Activated CD8-positive, alpha-beta memory T cell treated with anti-CD3 and anti-CD28 coated beads for 24 hours (primary cell): ENCODE results near the gene PTTG1IP.
"Not testable (repeated sequence)": the region's sequence is repeated elsewhere in the genome, so short reads cannot be mapped to it uniquely, and the experiment has no call there.

Experiments used
- DNase-seq: peaks from one replicate; pipeline ENCODE4 v3.0.0-alpha.2; 2020

The PTTG1IP gene

GRCh38 chr21:44873356-44874239 is at the start of gene PTTG1IP:
TSS of gene PTTG1IP (minus strand) at chr21:44873690. CDS start at chr21:44873616, 74 bp downstream.
- peak; percentile 99 for DNase-seq

- DNase-seq = no peak
Measured at GRCh38 chr21:44921928-44922327, 48.4 kb upstream of the PTTG1IP start.

GRCh38 chr21:44920694-44921604 is 47.5 kb upstream of the PTTG1IP start, which contains the start of gene ITGB2:
TSS of gene ITGB2 (minus strand) at chr21:44920899. CDS start at chr21:44910782, 10,117 bp downstream.
- DNase-seq = peak; percentile 86

GRCh38 chr21:44919913-44920693 is 46.6 kb upstream of the PTTG1IP start:
- DNase-seq = peak; percentile 75

- DNase-seq = no peak
Measured at GRCh38 chr21:44919111-44919912, 45.8 kb upstream of the PTTG1IP start.

GRCh38 chr21:44918581-44919033 is 45.1 kb upstream of the PTTG1IP start:
- DNase-seq = no peak

GRCh38 chr21:44918107-44918470 is 44.6 kb upstream of the PTTG1IP start:
- DNase-seq = no peak

- no peak for DNase-seq
Measured at GRCh38 chr21:44917446-44918106, 44.1 kb upstream of the PTTG1IP start.

GRCh38 chr21:44916965-44917364 is 43.5 kb upstream of the PTTG1IP start:
- no peak for DNase-seq

- DNase-seq = peak; percentile 85
Measured at GRCh38 chr21:44914176-44914874, 40.8 kb upstream of the PTTG1IP start.

GRCh38 chr21:44913425-44914175 is 40.1 kb upstream of the PTTG1IP start:
- DNase-seq = no peak

GRCh38 chr21:44912506-44913412 is 39.3 kb upstream of the PTTG1IP start:
- DNase-seq = not testable (repeated sequence)

GRCh38 chr21:44912158-44912473 is 38.6 kb upstream of the PTTG1IP start:
- DNase-seq = no peak

GRCh38 chr21:44911384-44912157 is 38.1 kb upstream of the PTTG1IP start:
- DNase-seq = peak; percentile 87

- DNase-seq = no peak
Measured at GRCh38 chr21:44911068-44911383, 37.5 kb upstream of the PTTG1IP start.

- no peak for DNase-seq
Measured at GRCh38 chr21:44910229-44911067, 37.0 kb upstream of the PTTG1IP start.

- no peak for DNase-seq
Measured at GRCh38 chr21:44909719-44910118, 36.2 kb upstream of the PTTG1IP start.
